Large intestine (tissue), 3 donors: ENCODE measurements around the gene TOPBP1. TPM values are rescaled to one million over a fixed set of nuclear protein-coding genes. Genes with fewer than 3 reads are reported as not detected.

Source experiments
- DNase-seq, 2 donors: peaks; one replicate each; pipeline versions ENCODE4 v3.0.0 to v3.0.0-alpha.2; 2013
- H3K27ac ChIP-seq: one replicate; pipeline ENCODE4 v1.5.1; 2013; ENCODE audit warnings: low read length
- H3K27me3 ChIP-seq: 2 replicates; pipeline ENCODE4 v1.6.1; 2013; ENCODE audit warnings: low read length; ENCODE audit not compliant: control insufficient read depth, insufficient read depth
- H3K36me3 ChIP-seq: 2 replicates; pipeline ENCODE4 v1.6.1; 2013; ENCODE audit warnings: low read length; ENCODE audit not compliant: control insufficient read depth, insufficient read depth
- H3K4me1 ChIP-seq: one replicate; pipeline ENCODE4 v1.6.1; 2013; ENCODE audit warnings: low read length; ENCODE audit not compliant: control insufficient read depth, insufficient read depth
- H3K4me3 ChIP-seq: one replicate; pipeline ENCODE4 v1.5.1; 2013; ENCODE audit warnings: low read length
- H3K9me3 ChIP-seq: one replicate; pipeline ENCODE4 v1.6.1; 2013; ENCODE audit warnings: mild to moderate bottlenecking, low read depth, low read length, moderate library complexity; ENCODE audit not compliant: control insufficient read depth
- WGBS: methylation state at CpG from one replicate; pipeline ENCODE4 v1.1.5; 2013; ENCODE audit warnings: low lambda C conversion rate; ENCODE audit not compliant: insufficient coverage; 5-methylcytosine and 5-hydroxymethylcytosine counted together
- polyA plus RNA-seq: library from polyadenylated mRNA; unstranded; fragments of 120-200 nt; gene quantifications from one replicate; pipeline ENCODE4 v1.2.1, GENCODE V29; 2013

TOPBP1 gene
- polyA plus RNA-seq, 1 donor = 35.6 TPM

DNA sequence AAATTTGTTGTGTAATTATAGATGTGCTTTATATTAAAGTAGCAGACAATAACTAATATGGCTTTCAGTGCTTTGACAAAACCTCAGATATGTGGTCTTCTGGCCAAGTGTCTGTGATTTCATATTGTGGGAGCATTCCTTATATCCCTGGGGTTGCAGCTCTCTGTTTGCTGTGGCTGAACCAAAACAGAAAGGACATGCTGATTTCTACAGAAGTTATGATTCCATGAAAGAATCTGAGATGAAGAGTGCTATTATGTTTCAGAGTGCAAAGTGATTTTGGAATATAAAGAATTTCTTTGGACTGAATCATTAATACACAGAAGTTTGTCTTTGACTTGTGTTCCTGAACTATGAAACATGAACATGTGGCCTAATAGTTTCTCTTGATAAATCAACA lies 51.7 kb downstream of the TOPBP1 start:
- no peak for DNase-seq
- no peaks in the 10 kb centered on the region for H3K9me3 ChIP-seq
- no peak overlapping the region for H3K27ac ChIP-seq
- no peaks in the 10 kb centered on the region for H3K4me1 ChIP-seq
- no peaks in the 10 kb centered on the region for H3K27me3 ChIP-seq
- peaks cover 39% of the 10 kb centered on the region for H3K36me3 ChIP-seq
- no peak overlapping the region for H3K4me3 ChIP-seq

DNA sequence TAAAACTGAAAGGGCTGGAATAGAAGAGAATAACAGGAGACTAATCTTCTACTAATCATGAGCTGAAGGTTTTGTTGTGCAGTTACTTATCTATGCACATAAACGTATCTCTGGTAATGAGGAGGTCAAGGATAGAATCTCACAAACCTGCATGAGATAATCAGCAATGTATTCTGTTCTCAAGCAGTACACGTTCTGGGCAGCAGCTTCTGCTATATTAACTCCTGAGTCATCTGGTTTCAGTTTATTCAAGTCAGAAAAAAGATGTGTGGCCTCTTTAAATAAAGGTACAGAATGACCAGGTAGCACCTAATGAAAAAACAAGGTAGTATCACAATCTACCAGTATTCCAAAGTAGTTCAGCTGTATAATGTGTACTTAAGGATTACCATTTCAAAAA lies 53.4 kb downstream of the TOPBP1 start:
- DNase-seq = no peak
- WGBS = 100% methylated on average over 1 of the region's 2 CpGs
- H3K4me1 ChIP-seq = no peaks in the 10 kb centered on the region
- H3K36me3 ChIP-seq = peaks cover 40% of the 10 kb centered on the region
- H3K27ac ChIP-seq = no peak overlapping the region
- no peaks in the 10 kb centered on the region for H3K27me3 ChIP-seq
- H3K4me3 ChIP-seq = no peak overlapping the region
- H3K9me3 ChIP-seq = no peaks in the 10 kb centered on the region

DNA sequence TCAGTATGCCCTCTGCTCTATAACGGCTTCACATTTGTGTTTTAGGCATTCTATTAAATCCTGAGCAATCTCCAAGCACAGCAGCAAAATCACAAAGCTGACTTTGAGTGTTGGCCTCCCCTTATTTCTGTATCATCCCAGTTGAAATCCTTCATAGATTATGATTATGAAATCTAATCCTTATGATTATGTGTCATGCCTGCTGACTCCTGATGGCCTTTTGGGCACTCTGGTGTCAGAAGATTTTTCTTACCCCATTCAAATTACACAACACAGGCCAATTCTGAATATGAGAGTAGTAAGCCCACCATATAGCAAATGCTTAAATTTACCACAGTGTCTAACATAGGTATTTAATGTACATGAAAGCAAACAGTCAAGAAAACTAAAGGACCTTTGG lies 53.9 kb downstream of the TOPBP1 start:
- Histone ChIP-seq H3K4me3 (no peak overlapping the region), H3K4me1 (no peaks in the 10 kb centered on the region), H3K27me3 (no peaks in the 10 kb centered on the region), H3K27ac (no peak overlapping the region), H3K36me3 (peaks cover 40% of the 10 kb centered on the region), H3K9me3 (no peaks in the 10 kb centered on the region)
- no CpG with 5 or more reads among the region's 1 CpG for WGBS
- DNase-seq = no peak

DNA sequence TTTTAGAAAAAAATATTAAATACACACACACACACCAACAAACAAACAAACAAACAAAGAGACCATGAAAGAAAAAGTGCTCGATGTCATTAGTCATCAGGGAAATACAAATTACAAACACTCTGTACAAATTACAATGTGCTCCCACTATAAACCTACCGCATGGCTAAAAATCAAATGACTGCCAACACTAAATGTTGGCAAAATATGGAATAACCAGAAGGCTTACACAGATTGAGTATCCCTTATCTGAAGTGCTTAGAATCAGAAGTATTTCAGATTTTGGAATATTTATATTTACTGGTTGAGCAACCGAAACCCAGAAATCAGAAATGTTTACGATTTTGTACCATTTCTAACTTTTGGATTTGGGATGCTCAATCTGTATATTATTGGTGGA lies 54.8 kb downstream of the TOPBP1 start:
- H3K27me3 ChIP-seq = no peaks in the 10 kb centered on the region
- peaks cover 40% of the 10 kb centered on the region for H3K36me3 ChIP-seq
- WGBS = 100% methylated on average over 2 of the region's 4 CpGs

DNA sequence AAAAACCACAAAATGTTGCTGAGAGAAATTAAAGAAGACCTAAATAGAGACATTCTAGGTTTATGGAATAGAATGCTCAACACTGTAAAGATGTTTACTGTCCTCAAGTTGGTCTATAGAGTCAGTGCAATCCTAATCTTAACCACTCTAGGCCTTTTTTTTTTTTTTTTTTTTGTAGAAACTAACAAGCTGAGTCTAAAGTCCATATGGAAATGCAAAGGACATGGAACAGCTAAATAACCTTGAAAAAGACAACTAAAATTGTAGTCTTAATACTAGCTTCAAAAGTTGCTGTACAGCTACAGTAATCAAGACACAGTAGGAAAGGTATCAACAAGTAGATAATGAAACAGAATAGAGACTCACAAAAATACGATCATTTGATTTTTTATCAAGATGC lies 55.4 kb downstream of the TOPBP1 start:
- Histone ChIP-seq H3K9me3 (no peaks in the 10 kb centered on the region), H3K27ac (no peak overlapping the region), H3K4me1 (no peaks in the 10 kb centered on the region), H3K4me3 (no peak overlapping the region), H3K36me3 (peaks cover 35% of the 10 kb centered on the region), H3K27me3 (no peaks in the 10 kb centered on the region)
- peak in 1 of 2 donors; percentile 24 for DNase-seq
- 80% methylated on average over 1 of the region's 1 CpG for WGBS

More for the DNA sequence above, 54.8 kb downstream of the TOPBP1 start:
- Histone ChIP-seq H3K4me3 (no peak overlapping the region), H3K27ac (no peak overlapping the region), H3K9me3 (no peaks in the 10 kb centered on the region), H3K4me1 (no peaks in the 10 kb centered on the region)
- no peak for DNase-seq

DNA sequence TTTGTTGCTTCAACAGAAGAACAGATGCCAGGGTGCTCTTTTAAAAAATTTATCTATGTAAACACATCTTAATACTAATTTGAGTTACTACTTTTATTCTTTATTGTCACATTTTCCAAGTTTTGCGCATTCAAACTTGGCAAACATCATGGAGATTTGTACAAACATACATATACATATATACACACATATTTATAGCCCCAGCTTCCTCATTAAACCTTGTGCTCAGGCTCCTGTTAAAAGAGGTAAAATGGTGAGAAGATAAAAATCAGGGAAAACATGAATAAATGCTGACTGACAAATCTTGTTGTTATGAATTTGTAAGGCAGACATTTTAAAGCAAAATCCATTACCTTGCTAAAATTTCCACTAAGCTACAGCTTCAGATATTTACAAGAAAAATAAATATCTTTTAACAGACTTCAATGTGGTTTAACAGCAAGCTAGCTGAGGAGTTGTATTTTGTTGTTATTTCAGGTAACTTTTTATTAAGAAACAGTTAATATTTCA lies 61.1 kb downstream of the TOPBP1 start:
- Histone ChIP-seq H3K9me3 (no peaks in the 10 kb centered on the region), H3K36me3 (peaks cover 12% of the 10 kb centered on the region), H3K27me3 (no peaks in the 10 kb centered on the region), H3K4me3 (no peak overlapping the region), H3K4me1 (no peaks in the 10 kb centered on the region), H3K27ac (no peak overlapping the region)
- DNase-seq = no peak
- WGBS = 86% methylated on average over 1 of the region's 1 CpG

DNA sequence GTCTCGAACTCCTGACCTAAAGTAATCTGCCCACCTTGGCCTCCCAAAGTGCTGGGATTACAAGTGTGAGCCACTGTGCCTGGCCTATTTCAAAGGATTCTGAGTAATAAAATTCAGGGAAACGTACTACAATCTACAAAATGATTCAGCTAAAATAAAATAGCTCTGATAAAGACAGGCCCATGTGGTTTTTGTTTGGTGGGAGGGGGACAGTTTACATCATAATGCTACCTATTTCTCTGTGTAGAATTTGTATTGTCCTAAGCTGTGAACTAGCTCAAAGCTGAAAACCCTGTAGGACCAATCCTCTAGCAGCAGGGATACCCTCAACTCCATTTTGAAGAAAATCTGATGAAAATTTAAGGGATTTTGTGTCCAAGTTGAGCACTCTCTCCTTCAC lies 62.5 kb downstream of the TOPBP1 start:
- no peak for DNase-seq
- no peaks in the 10 kb centered on the region for H3K27me3 ChIP-seq
- no CpG with 5 or more reads among the region's 2 CpGs for WGBS
- no peak overlapping the region for H3K27ac ChIP-seq
- no peaks in the 10 kb centered on the region for H3K4me1 ChIP-seq
- H3K36me3 ChIP-seq = peaks cover 7% of the 10 kb centered on the region
- no peak overlapping the region for H3K4me3 ChIP-seq
- H3K9me3 ChIP-seq = no peaks in the 10 kb centered on the region

DNA sequence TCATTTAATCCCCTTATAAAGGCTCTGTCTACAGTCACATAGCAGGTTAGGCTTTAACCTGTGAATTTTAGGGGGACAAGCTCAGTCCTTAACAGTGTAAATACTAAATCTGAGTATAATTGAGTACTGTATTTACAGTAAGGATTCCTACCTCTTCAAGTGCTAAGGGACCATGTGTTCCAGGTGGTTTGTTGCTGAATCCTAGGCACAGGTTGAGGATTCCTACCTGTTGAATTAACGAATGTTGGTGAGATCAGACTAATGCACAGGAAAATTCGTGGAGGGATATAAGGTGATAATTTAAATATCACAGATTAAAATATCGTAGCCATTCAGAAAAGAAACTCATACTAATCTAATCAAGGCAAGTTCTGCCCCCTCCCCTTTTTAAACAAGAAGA lies 63.3 kb downstream of the TOPBP1 start:
- peaks cover 7% of the 10 kb centered on the region for H3K36me3 ChIP-seq
- no peak for DNase-seq
- 100% methylated on average over 1 of the region's 3 CpGs for WGBS
- no peak overlapping the region for H3K27ac ChIP-seq
- H3K4me1 ChIP-seq = no peaks in the 10 kb centered on the region
- no peaks in the 10 kb centered on the region for H3K9me3 ChIP-seq
- no peak overlapping the region for H3K4me3 ChIP-seq
- no peaks in the 10 kb centered on the region for H3K27me3 ChIP-seq

DNA sequence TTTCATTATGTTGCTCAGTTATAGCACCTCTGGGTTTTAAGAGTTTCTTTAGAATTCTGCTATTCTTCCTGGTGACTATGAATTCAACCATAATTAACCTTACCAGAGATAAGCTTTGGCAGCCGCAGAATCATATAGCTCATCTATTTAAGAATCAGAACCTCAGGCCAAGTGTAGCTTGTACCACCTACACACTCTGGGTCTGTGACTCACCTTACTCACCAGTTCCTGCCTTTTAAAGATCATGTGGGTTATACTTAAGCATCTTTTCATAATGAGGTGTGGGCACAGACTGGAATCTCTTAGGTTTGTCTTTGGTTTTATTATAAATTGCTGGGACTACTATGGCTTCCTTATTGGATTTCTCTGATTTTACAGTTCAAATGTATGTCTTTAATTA lies 66.4 kb downstream of the TOPBP1 start:
- no peaks in the 10 kb centered on the region for H3K4me1 ChIP-seq
- DNase-seq = no peak
- H3K27me3 ChIP-seq = no peaks in the 10 kb centered on the region
- no peak overlapping the region for H3K4me3 ChIP-seq
- peaks cover 3% of the 10 kb centered on the region for H3K36me3 ChIP-seq
- no peak overlapping the region for H3K27ac ChIP-seq
- 88% methylated on average over 1 of the region's 1 CpG for WGBS
- no peaks in the 10 kb centered on the region for H3K9me3 ChIP-seq

DNA sequence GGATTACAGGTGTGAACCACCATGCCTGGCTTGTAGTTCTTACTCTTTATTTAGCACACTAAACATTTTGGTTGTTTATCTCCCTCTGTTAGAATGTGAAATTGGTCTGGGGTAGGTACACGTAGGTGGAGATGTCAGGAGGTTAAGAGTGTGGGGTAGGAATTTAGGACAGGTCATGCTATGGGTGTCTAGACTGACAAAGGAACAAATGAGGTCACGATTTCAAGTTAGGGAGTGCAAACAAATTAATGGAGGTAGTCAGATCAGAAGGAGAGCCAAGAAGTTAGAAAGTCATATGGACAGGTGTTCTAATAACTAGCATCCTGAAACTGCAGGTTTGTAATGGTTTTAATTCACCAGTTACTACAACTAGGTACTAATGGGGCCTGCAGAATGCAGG lies 68.5 kb downstream of the TOPBP1 start:
- Histone ChIP-seq H3K4me1 (no peaks in the 10 kb centered on the region), H3K4me3 (no peak overlapping the region), H3K9me3 (no peaks in the 10 kb centered on the region), H3K27ac (no peak overlapping the region), H3K36me3 (peaks cover 15% of the 10 kb centered on the region), H3K27me3 (no peaks in the 10 kb centered on the region)
- DNase-seq = no peak
- 73% methylated on average over 2 of the region's 2 CpGs for WGBS

DNA sequence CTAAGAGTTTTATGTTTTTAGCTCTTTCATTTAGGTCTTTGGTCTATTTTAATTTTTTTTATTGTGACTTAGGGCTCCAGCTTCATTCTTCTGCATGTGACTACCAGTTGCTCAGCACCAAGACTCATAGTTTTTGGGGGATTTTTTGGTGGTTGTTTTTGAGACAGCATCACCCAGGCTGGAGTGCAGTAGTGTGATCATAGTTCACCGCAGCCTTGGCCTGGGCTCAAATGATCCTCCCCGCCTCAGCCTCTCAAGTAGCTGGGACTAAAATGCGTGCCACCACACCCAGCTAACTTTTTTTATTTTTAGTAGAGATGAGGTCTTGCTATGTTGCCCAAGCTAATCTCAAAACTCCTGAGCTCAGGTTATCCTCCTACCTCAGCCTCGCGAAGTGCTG lies 68.9 kb downstream of the TOPBP1 start:
- H3K36me3 ChIP-seq = peaks cover 18% of the 10 kb centered on the region
- no peak overlapping the region for H3K4me3 ChIP-seq
- H3K27ac ChIP-seq = no peak overlapping the region
- H3K4me1 ChIP-seq = no peaks in the 10 kb centered on the region
- H3K27me3 ChIP-seq = no peaks in the 10 kb centered on the region
- WGBS = 100% methylated on average over 1 of the region's 5 CpGs
- H3K9me3 ChIP-seq = no peaks in the 10 kb centered on the region
- DNase-seq = no peak
